ENCODE data around the gene MRAP2.

The MRAP2 gene

DNA sequence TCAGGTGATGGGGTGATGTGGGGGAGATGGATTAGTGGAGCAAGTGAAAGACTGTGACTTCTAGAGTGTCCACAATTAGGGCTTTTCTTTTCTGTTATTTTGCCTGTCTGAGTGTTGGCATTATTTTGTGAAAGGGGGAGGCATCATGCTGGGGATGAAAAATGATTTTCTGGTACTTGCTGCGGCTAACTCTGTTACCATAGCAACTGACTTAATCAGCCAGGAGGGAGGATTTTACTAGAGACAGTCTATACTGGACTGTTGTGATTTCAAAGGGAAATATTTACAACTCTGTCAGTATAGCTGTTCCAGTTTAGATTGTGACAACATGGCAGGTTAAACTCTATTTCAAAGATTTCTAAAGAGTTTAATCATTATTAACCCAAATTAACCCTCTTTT lies 30.4 kb upstream of the MRAP2 start:
- DNase-seq (ENCODE audit: low spot score): no peak
- TF ChIP-seq CTCF (IDR thresholded peaks at IDR 0.05; ENCODE audit: extremely low read depth, missing control alignments): no peak

- no peak for DNase-seq (ENCODE audit: low spot score)
- TF ChIP-seq CTCF (IDR thresholded peaks at IDR 0.05; ENCODE audit: extremely low read depth, missing control alignments): no peak
Observed at GRCh38 chr6:84003654-84004053, 29.9 kb upstream of the MRAP2 start.

DNA sequence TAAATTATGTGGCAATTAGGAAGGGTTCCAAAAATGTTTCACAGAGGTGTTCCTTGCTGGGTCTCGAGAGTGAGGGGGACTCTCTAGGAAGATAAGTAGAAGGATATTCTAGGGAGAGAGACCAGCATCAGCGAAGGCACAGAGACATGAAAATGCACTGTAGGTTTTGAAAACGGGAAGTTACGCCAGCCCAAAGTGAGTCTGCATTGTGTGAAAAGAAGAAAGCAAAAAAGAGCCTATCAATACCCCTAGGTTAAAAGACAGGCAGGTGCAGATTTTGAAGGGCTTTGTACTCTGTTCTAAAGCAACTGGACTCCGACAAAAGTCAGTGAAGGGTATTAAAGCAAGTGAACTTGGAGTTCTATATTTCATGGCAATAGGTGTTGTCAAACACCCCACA lies 25.7 kb upstream of the MRAP2 start:
- no peak for DNase-seq (ENCODE audit: low spot score)
- no peak for TF ChIP-seq CTCF (IDR thresholded peaks at IDR 0.05; ENCODE audit: extremely low read depth, missing control alignments)

DNA sequence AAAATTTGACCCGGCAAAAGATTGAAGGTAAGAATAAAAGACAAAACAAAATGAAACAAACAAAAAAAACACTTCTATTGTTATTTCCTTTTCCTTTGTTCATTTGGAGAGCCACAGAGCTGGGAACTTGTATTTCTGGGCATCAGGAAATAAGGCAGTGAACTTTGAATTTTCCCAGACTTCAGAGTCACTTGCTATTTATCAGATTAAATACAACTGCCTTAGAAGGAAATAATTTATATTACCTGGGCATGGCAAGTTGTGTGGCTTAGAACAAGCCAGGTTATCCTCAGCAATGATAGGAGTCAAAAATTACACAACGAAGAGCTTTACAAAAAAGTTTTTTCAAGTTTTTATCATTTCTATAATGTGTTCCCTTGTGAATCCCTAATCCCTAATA lies 20.2 kb upstream of the MRAP2 start:
- TF ChIP-seq CTCF (IDR thresholded peaks at IDR 0.05; ENCODE audit: extremely low read depth, missing control alignments): no peak
- no peak for DNase-seq (ENCODE audit: low spot score)

GRCh38 chr6:84013931-84014330 lies 19.6 kb upstream of the MRAP2 start:
- no peak for TF ChIP-seq CTCF (IDR thresholded peaks at IDR 0.05; ENCODE audit: extremely low read depth, missing control alignments)
- DNase-seq (ENCODE audit: low spot score): no peak

GRCh38 chr6:84016029-84016428 lies 17.5 kb upstream of the MRAP2 start:
- no peak for TF ChIP-seq CTCF (IDR thresholded peaks at IDR 0.05; ENCODE audit: extremely low read depth, missing control alignments)
- no peak for DNase-seq (ENCODE audit: low spot score)

DNA sequence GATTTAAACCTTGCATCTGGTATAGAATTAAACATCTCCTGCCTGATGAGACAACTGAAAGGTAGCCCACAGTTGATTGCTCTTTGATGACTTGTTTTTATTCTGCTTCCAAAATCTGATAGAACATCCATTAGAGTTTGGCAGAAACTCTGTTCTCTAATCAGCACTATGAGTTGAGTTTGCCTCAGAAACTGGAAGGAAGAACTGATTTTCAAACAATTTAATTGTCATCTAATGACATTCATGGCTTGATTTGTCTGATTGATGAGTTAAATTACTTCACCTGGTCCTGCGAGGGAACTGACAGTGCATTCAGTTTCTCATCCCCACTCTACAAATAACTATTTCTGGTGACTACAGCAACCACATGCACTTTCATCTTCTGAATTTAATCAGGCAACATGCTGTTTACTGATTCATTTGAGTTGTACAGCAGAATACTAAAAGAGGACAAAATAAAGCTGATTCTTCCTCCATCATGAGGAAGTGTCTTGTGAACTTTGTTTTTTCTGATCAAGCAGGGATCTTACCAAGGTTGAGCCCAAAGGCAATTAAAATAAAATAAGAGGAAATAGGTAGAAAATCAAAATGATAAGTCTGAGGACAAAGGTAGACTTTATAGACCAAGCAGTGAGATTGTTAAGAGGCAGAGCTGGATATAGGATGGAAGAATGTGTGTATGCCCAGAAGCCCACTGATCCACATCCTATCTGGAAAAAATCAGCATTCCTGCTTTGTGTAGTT lies 15.7 kb upstream of the MRAP2 start:
- no peak for TF ChIP-seq CTCF (IDR thresholded peaks at IDR 0.05; ENCODE audit: extremely low read depth, missing control alignments)
- DNase-seq (ENCODE audit: low spot score): no peak

Data from GM20000 (cell line).